ENCODE measurements around the gene PTGES2. TPM values are rescaled to one million over a fixed set of nuclear protein-coding genes. Genes with fewer than 3 reads are reported as not detected.
A peak's percentile ranks its signal among the peaks of the same experiment; 100 is the strongest.

Gene PTGES2
- total and polyA plus RNA-seq, 2 donors from 2014 or later, result 64.1 to 117 TPM

GRCh38 chr9:128148509-128149000 lies 21.0 kb upstream of the PTGES2 start:
- Histone ChIP-seq H3K4me1 (ENCODE audit: control insufficient read depth in 2 of 3, insufficient read depth in 2 of 3, low read depth in 1 of 3, low read length in 3 of 3) (peaks cover 0 to 7% (median 6%) of the 10 kb centered on the region in 3 donors), H3K9me3 (ENCODE audit: control insufficient read depth in 2 of 3, insufficient read depth in 1 of 3, low read length in 3 of 3) (no peaks in the 10 kb centered on the region), H3K27me3 (ENCODE audit: control insufficient read depth, insufficient read depth, low read length) (no peaks in the 10 kb centered on the region), H3K9ac (ENCODE audit: low read length in 3 of 3) (no peak overlapping the region), H3K27ac (ENCODE audit: low read depth in 2 of 2, low read length in 2 of 2) (no peak overlapping the region), H3K36me3 (ENCODE audit: control insufficient read depth in 2 of 3, insufficient read depth in 3 of 3, low read length in 3 of 3) (no peaks in the 10 kb centered on the region), H3K4me3 (ENCODE audit: low read length in 3 of 3) (no peak overlapping the region)
- FAIRE-seq, result no peak
- TF ChIP-seq CTCF (IDR thresholded peaks at IDR 0.05; ENCODE audit: borderline replicate concordance, extremely low read depth, insufficient read depth), result no peak
- intact Hi-C loops (cut with DNase I), result no loop called here
- DNase-seq, result peak in 1 of 5 donors; percentile 34

- Histone ChIP-seq H3K9me3 (ENCODE audit: control insufficient read depth in 2 of 3, insufficient read depth in 1 of 3, low read length in 3 of 3) (no peaks in the 10 kb centered on the region), H3K27me3 (ENCODE audit: control insufficient read depth, insufficient read depth, low read length) (no peaks in the 10 kb centered on the region), H3K4me1 (ENCODE audit: control insufficient read depth in 2 of 3, insufficient read depth in 2 of 3, low read depth in 1 of 3, low read length in 3 of 3) (peaks cover 0 to 7% (median 6%) of the 10 kb centered on the region in 3 donors), H3K36me3 (ENCODE audit: control insufficient read depth in 2 of 3, insufficient read depth in 3 of 3, low read length in 3 of 3) (no peaks in the 10 kb centered on the region), H3K4me3 (ENCODE audit: low read length in 3 of 3) (no peak overlapping the region), H3K9ac (ENCODE audit: low read length in 3 of 3) (no peak overlapping the region), H3K27ac (ENCODE audit: low read depth in 2 of 2, low read length in 2 of 2) (no peak overlapping the region)
- DNase-seq, result peak in 1 of 5 donors; percentile 56
- no peak for FAIRE-seq
- TF ChIP-seq CTCF (IDR thresholded peaks at IDR 0.05; ENCODE audit: borderline replicate concordance, extremely low read depth, insufficient read depth), result no peak
- intact Hi-C loops (cut with DNase I), result no loop called here
Measured at GRCh38 chr9:128146591-128147120, 19.1 kb upstream of the PTGES2 start.

GRCh38 chr9:128145951-128146351 lies 18.4 kb upstream of the PTGES2 start:
- no peak overlapping the region for H3K9ac ChIP-seq (ENCODE audit: low read length in 3 of 3)
- H3K27me3 ChIP-seq (ENCODE audit: control insufficient read depth, insufficient read depth, low read length), result no peaks in the 10 kb centered on the region
- no peak for TF ChIP-seq CTCF (IDR thresholded peaks at IDR 0.05; ENCODE audit: borderline replicate concordance, extremely low read depth, insufficient read depth)
- H3K4me3 ChIP-seq (ENCODE audit: low read length in 3 of 3), result no peak overlapping the region
- no peak overlapping the region for H3K27ac ChIP-seq (ENCODE audit: low read depth in 2 of 2, low read length in 2 of 2)
- no peaks in the 10 kb centered on the region for H3K36me3 ChIP-seq (ENCODE audit: control insufficient read depth in 2 of 3, insufficient read depth in 3 of 3, low read length in 3 of 3)
- H3K4me1 ChIP-seq (ENCODE audit: control insufficient read depth in 2 of 3, insufficient read depth in 2 of 3, low read depth in 1 of 3, low read length in 3 of 3), result peaks cover 0 to 7% (median 6%) of the 10 kb centered on the region in 3 donors
- intact Hi-C loops (cut with DNase I), result no loop called here
- H3K9me3 ChIP-seq (ENCODE audit: control insufficient read depth in 2 of 3, insufficient read depth in 1 of 3, low read length in 3 of 3), result no peaks in the 10 kb centered on the region
- DNase-seq (peak in 1 of 5 donors; percentile 65), FAIRE-seq (no peak)
